SK-N-SH (cell line): ENCODE measurements around the gene OTUD5. TPM values are rescaled to one million over a fixed set of nuclear protein-coding genes. Genes with fewer than 3 reads are reported as not detected.

ENCODE experiments used
- CTCF ChIA-PET: fragments of 300-600, 350-600 bp; formaldehyde crosslinking; extraction: SDS; loops from one replicate; lab custom pipeline; 2021; lab: Yijun Ruan, JAX
- POLR2A ChIA-PET: fragments of 350-600 bp; sonication (Branson Sonifier 250); formaldehyde crosslinking; extraction: SDS; loops from one replicate; lab custom pipeline; 2020; ENCODE audit warnings: antibody characterized with exemption, inconsistent platforms; lab: Yijun Ruan, JAX
- DNase-seq: peaks from one replicate; pipeline ENCODE4 v3.0.0; 2012
- H2AFZ ChIP-seq: fragments of 200-600 bp; sonication (generic); 2 replicates; pipeline ENCODE4 v1.8.1; 2016; ENCODE audit warnings: antibody characterized with exemption, mild to moderate bottlenecking, low read depth
- H3F3A ChIP-seq: fragments of 200-600 bp; sonication (generic); replicated peaks from 2 replicates; pipeline ENCODE3; 2016; ENCODE audit warnings: antibody characterized with exemption, mild to moderate bottlenecking; ENCODE audit not compliant: insufficient read depth
- H3K27ac ChIP-seq, 2 experiments: fragments of 200-500 bp in 1 of 2; fragments of 200-600 bp in 1 of 2; sonication (Bioruptor generic) in 1 of 2; sonication (generic), shearing (Covaris generic) in 1 of 2; 2 replicates each; pipeline versions ENCODE4 v1.5.1 to v1.6.1; 2014 to 2016; ENCODE audit warnings: low read depth in 2 of 2, inconsistent platforms in 1 of 2, low read length in 1 of 2, mild to moderate bottlenecking in 1 of 2, mixed read lengths in 1 of 2
- H3K27me3 ChIP-seq: fragments of 200-600 bp; sonication (generic), shearing (Covaris generic); 2 replicates; pipeline ENCODE4 v1.6.1; 2016; ENCODE audit warnings: mixed run types; ENCODE audit not compliant: insufficient read depth
- H3K36me3 ChIP-seq, 2 experiments: fragments of 200-500 bp in 1 of 2; fragments of 200-600 bp in 1 of 2; sonication (Bioruptor generic) in 1 of 2; sonication (generic) in 1 of 2; replicated peaks in 1 of 2; 2 replicates each; pipeline versions ENCODE3 to v1.5.1; 2014 to 2016; ENCODE audit warnings: low read length in 1 of 2, mild to moderate bottlenecking in 1 of 2; ENCODE audit not compliant: insufficient read depth in 2 of 2, control insufficient read depth in 1 of 2
- H3K4me1 ChIP-seq, 2 experiments: fragments of 200-500 bp in 1 of 2; fragments of 200-600 bp in 1 of 2; sonication (Bioruptor generic) in 1 of 2; sonication (generic), shearing (Covaris generic) in 1 of 2; 2 replicates each; pipeline versions ENCODE4 v1.5.1 to v1.6.1; 2014 to 2016; ENCODE audit warnings: low read depth in 1 of 2, low read length in 1 of 2, mixed run types in 1 of 2; ENCODE audit not compliant: insufficient read depth in 2 of 2, control insufficient read depth in 1 of 2
- H3K4me2 ChIP-seq: fragments of 200-600 bp; sonication (generic), shearing (Covaris generic); 2 replicates; pipeline ENCODE4 v1.6.1; 2017; ENCODE audit warnings: mixed run types
- H3K4me3 ChIP-seq, 2 experiments: fragments of 200-500 bp in 1 of 2; fragments of 200-600 bp in 1 of 2; sonication (Bioruptor generic) in 1 of 2; sonication (generic), shearing (Covaris generic) in 1 of 2; 2 replicates each; pipeline versions ENCODE4 v1.5.1 to v1.8.1; 2014 to 2016; ENCODE audit warnings: low read depth in 2 of 2, inconsistent platforms in 1 of 2, low read length in 1 of 2, mild to moderate bottlenecking in 1 of 2, mixed read lengths in 1 of 2, moderate library complexity in 1 of 2
- H3K79me2 ChIP-seq: fragments of 200-600 bp; sonication (generic); 2 replicates; pipeline ENCODE4 v1.8.1; 2017; ENCODE audit warnings: mild to moderate bottlenecking; ENCODE audit not compliant: insufficient read depth
- H3K9ac ChIP-seq: fragments of 200-600 bp; sonication (generic); 2 replicates; pipeline ENCODE4 v1.6.1; 2017; ENCODE audit warnings: mixed run types
- H3K9me2 ChIP-seq: fragments of 200-600 bp; sonication (generic); 2 replicates; pipeline ENCODE4 v1.6.1; 2017; ENCODE audit warnings: mixed run types
- H3K9me3 ChIP-seq: fragments of 200-600 bp; sonication (generic); 2 replicates; pipeline ENCODE4 v1.6.1; 2017; ENCODE audit warnings: mixed run types, mild to moderate bottlenecking, moderate library complexity
- H4K20me1 ChIP-seq: fragments of 200-600 bp; sonication (generic); 2 replicates; pipeline ENCODE4 v1.6.1; 2017; ENCODE audit warnings: mild to moderate bottlenecking, mixed run types; ENCODE audit not compliant: insufficient read depth
- CHD2 ChIP-seq: fragments of 150-350 bp; IDR thresholded peaks from 2 replicates; pipeline ENCODE4 v1.6.1; 2018; ENCODE audit warnings: low read length; ENCODE audit not compliant: partially characterized antibody
- ELF1 ChIP-seq: IDR thresholded peaks from 2 replicates; pipeline ENCODE4 v1.4.0; 2012
- FOXJ3 ChIP-seq: sonication (generic); formaldehyde crosslinking; IDR thresholded peaks from 2 replicates; pipeline ENCODE4 v1.5.1; 2020; ENCODE audit warnings: mild to moderate bottlenecking, missing genetic modification reagents
- FOXM1 ChIP-seq: IDR thresholded peaks from 2 replicates; pipeline ENCODE4 v1.4.0; 2012; ENCODE audit warnings: low read depth, mild to moderate bottlenecking
- GABPA ChIP-seq: IDR thresholded peaks from 2 replicates; pipeline ENCODE4 v1.4.0; 2012; ENCODE audit warnings: low read depth, mild to moderate bottlenecking
- MAX ChIP-seq: IDR thresholded peaks from 2 replicates; pipeline ENCODE4 v1.4.0; 2012; ENCODE audit warnings: low read depth
- MEF2A ChIP-seq: IDR thresholded peaks from 2 replicates; pipeline ENCODE4 v1.4.0; 2012; ENCODE audit warnings: low read depth, borderline replicate concordance
- MXI1 ChIP-seq: IDR thresholded peaks from 2 replicates; pipeline ENCODE4 v1.6.1; 2012; ENCODE audit warnings: mild to moderate bottlenecking, low read depth, low read length, improper control_type of control experiment
- NRF1 ChIP-seq: IDR thresholded peaks from 2 replicates; pipeline ENCODE4 v1.6.1; 2012; ENCODE audit warnings: low read depth, mild to moderate bottlenecking, low read length
- POLR2AphosphoS5 ChIP-seq: IDR thresholded peaks from 2 replicates; pipeline ENCODE4 v1.6.1; 2012; ENCODE audit warnings: low read depth, low read length
- RAD21 ChIP-seq: IDR thresholded peaks from 2 replicates; pipeline ENCODE4 v1.6.1; 2012; ENCODE audit warnings: mild to moderate bottlenecking, low read length
- RFX5 ChIP-seq: IDR thresholded peaks from 2 replicates; pipeline ENCODE4 v1.6.1; 2012; ENCODE audit warnings: mild to moderate bottlenecking, improper control_type of control experiment, low read length
- SMC3 ChIP-seq: IDR thresholded peaks from 2 replicates; pipeline ENCODE4 v1.6.1; 2012; ENCODE audit warnings: low read depth, low read length, improper control_type of control experiment
- TEAD4 ChIP-seq: IDR thresholded peaks from 2 replicates; pipeline ENCODE4 v1.4.0; 2012; ENCODE audit warnings: mild to moderate bottlenecking, borderline replicate concordance; ENCODE audit not compliant: insufficient read depth
- WGBS: methylation state at CpG from one replicate; pipeline ENCODE4 v1.1.6; 2017; ENCODE audit warnings: low lambda C conversion rate; 5-methylcytosine and 5-hydroxymethylcytosine counted together
- polyA plus RNA-seq, 3 experiments: library from polyadenylated mRNA; depleted of rRNA; stranded (reverse); fragments of >200 nt; gene quantifications; 2 replicates each; pipeline ENCODE4 v1.2.3, GENCODE V29; 2012
- TF ChIP-seq, protein P1 (sequence below): IDR thresholded peaks from 2 replicates; pipeline ENCODE4 v1.4.0; 2012; ENCODE audit warnings: low read depth, borderline replicate concordance
- TF ChIP-seq, protein P2 (sequence below): IDR thresholded peaks from 2 replicates; pipeline ENCODE4 v1.6.1; 2012; ENCODE audit warnings: mild to moderate bottlenecking, low read depth, low read length, moderate library complexity

OTUD5 gene
- polyA plus RNA-seq, 1 of the 3 experiments (the other 2 are of a cell fraction), result 90.4 TPM

DNA sequence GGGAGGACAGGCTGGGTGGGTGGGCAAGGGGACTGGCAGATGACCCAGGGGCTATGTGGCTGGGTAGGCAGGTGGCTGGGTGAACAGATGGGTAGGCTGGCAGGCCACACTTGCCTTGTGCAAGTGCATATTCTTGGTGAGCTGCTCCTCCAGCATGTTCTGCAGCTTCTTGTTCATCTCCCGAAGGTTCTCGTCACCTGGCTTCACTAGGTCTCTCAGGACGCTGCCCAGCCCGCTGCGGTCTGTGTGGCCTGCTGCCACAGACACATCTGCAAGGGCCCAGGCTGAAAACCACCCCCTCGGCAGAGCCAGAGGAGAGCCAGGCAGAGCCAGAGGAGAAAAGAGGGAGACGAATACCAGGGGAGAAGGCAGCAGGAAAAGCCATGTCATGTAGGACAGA lies 17.6 kb upstream of the OTUD5 start:
- Histone ChIP-seq H3K79me2 (no peaks in the 10 kb centered on the region), H3K4me1 (peaks cover 0 to 12% of the 10 kb centered on the region in 2 experiments; a peak in 1 of 4 replicates), H3K4me3 (no peak overlapping the region), H3K27ac (no peak overlapping the region), H3K27me3 (peaks cover 3% of the 10 kb centered on the region; the same call in 1 of the 2 replicates), H3F3A (no peaks in the 10 kb centered on the region), H2AFZ (no peak overlapping the region), H3K9me2 (no peaks in the 10 kb centered on the region), H3K4me2 (no peak overlapping the region), H3K9me3 (no peaks in the 10 kb centered on the region), H3K36me3 (peaks cover 6 to 24% of the 10 kb centered on the region in 2 experiments), H4K20me1 (no peaks in the 10 kb centered on the region), H3K9ac (no peak overlapping the region)
- 89% methylated on average over 7 of the region's 7 CpGs for WGBS
- POLR2A ChIA-PET, result no interaction called here
- CTCF ChIA-PET, result no interaction called here
- DNase-seq, result no peak
- TF ChIP-seq POLR2AphosphoS5 (no peak), ELF1 (no peak)
- TF ChIP-seq, protein P1, sequence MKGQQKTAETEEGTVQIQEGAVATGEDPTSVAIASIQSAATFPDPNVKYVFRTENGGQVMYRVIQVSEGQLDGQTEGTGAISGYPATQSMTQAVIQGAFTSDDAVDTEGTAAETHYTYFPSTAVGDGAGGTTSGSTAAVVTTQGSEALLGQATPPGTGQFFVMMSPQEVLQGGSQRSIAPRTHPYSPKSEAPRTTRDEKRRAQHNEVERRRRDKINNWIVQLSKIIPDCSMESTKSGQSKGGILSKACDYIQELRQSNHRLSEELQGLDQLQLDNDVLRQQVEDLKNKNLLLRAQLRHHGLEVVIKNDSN, result no peak

DNA sequence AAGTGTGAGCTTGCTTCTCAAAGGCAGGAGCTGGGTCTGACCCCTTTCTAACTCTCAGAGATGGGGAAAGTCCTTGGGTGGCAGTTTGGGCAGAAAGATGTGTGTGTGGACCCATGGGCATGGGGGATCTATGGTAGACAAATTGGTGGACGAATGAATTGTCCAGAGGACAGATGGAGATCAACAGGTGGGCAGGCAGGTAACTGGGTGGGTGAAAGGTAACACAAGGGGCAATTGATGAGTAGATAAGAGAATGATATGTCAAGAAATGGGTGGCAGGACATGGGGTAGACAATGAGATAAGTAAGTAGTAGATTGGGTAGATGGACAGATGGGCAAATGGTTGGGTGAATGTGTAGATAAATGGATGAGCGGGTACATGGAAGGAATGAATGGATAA lies 17.2 kb upstream of the OTUD5 start:
- ChIA-PET POLR2A (no interaction called here), CTCF (no interaction called here)
- no peak for DNase-seq
- Histone ChIP-seq H3K4me3 (no peak overlapping the region), H3K9me3 (no peaks in the 10 kb centered on the region), H3K4me2 (no peak overlapping the region), H3K4me1 (peaks cover 0 to 12% of the 10 kb centered on the region in 2 experiments; a peak in 1 of 4 replicates), H3K36me3 (peaks cover 6 to 24% of the 10 kb centered on the region in 2 experiments), H3K27me3 (peaks cover 7% of the 10 kb centered on the region; the same call in 1 of the 2 replicates), H3K9me2 (no peaks in the 10 kb centered on the region), H3K9ac (no peak overlapping the region), H2AFZ (no peak overlapping the region), H3K27ac (no peak overlapping the region), H4K20me1 (no peaks in the 10 kb centered on the region), H3K79me2 (no peaks in the 10 kb centered on the region), H3F3A (no peaks in the 10 kb centered on the region)
- WGBS, result 73% methylated on average over 2 of the region's 2 CpGs
- TF ChIP-seq, protein P1, result no peak
- TF ChIP-seq SMC3 (no peak), MAX (no peak), GABPA (no peak), NRF1 (no peak)

DNA sequence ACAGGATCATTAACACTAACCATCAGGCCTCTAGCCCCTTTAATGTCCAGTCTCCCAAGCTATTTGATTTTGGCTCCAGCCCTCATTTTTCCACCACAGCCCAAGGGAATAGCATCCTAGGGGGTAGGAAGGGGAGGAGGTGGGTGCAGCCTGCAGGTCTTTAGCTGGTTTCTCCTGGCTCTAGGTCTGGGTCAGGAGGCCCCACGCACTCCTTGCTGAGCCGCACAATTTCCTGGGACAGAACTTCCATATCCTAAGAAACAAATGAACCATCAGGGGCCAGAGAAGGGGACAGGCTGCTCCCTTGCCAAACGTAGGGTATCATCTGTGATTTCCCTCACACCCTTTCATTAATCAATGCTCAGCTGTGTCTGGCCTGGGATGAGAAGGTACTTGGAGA lies 16.6 kb upstream of the OTUD5 start:
- POLR2A ChIA-PET, result no interaction called here
- DNase-seq, result no peak
- 92% methylated on average over 3 of the region's 3 CpGs for WGBS
- no peak for TF ChIP-seq RFX5
- no peak for TF ChIP-seq TEAD4
- TF ChIP-seq POLR2AphosphoS5, result no peak
- TF ChIP-seq MXI1, result no peak
- TF ChIP-seq MEF2A, result no peak
- TF ChIP-seq FOXM1, result no peak
- TF ChIP-seq SMC3, result no peak
- TF ChIP-seq, protein P1, result no peak
- no peak for TF ChIP-seq FOXJ3 (CRISPR knock-in tag)
- no peak for TF ChIP-seq RAD21
- TF ChIP-seq, protein P2, sequence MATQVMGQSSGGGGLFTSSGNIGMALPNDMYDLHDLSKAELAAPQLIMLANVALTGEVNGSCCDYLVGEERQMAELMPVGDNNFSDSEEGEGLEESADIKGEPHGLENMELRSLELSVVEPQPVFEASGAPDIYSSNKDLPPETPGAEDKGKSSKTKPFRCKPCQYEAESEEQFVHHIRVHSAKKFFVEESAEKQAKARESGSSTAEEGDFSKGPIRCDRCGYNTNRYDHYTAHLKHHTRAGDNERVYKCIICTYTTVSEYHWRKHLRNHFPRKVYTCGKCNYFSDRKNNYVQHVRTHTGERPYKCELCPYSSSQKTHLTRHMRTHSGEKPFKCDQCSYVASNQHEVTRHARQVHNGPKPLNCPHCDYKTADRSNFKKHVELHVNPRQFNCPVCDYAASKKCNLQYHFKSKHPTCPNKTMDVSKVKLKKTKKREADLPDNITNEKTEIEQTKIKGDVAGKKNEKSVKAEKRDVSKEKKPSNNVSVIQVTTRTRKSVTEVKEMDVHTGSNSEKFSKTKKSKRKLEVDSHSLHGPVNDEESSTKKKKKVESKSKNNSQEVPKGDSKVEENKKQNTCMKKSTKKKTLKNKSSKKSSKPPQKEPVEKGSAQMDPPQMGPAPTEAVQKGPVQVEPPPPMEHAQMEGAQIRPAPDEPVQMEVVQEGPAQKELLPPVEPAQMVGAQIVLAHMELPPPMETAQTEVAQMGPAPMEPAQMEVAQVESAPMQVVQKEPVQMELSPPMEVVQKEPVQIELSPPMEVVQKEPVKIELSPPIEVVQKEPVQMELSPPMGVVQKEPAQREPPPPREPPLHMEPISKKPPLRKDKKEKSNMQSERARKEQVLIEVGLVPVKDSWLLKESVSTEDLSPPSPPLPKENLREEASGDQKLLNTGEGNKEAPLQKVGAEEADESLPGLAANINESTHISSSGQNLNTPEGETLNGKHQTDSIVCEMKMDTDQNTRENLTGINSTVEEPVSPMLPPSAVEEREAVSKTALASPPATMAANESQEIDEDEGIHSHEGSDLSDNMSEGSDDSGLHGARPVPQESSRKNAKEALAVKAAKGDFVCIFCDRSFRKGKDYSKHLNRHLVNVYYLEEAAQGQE, result no peak
- TF ChIP-seq ELF1, result no peak
- no peak for TF ChIP-seq CHD2
- TF ChIP-seq NRF1, result no peak

More for the DNA sequence above, 16.6 kb upstream of the OTUD5 start:
- H3F3A ChIP-seq, result no peaks in the 10 kb centered on the region
- H3K27me3 ChIP-seq, result peaks cover 13% of the 10 kb centered on the region; the same call in 1 of the 2 replicates
- no peaks in the 10 kb centered on the region for H3K9me3 ChIP-seq
- no peaks in the 10 kb centered on the region for H3K9me2 ChIP-seq
- H3K27ac ChIP-seq, result no peak overlapping the region
- H3K4me2 ChIP-seq, result no peak overlapping the region
- no peak overlapping the region for H3K9ac ChIP-seq
- no peak overlapping the region for H2AFZ ChIP-seq
- CTCF ChIA-PET, result no interaction called here
- H3K4me3 ChIP-seq, result no peak overlapping the region
- no peaks in the 10 kb centered on the region for H3K79me2 ChIP-seq
- H4K20me1 ChIP-seq, result no peaks in the 10 kb centered on the region
- peaks cover 6 to 24% of the 10 kb centered on the region in 2 experiments for H3K36me3 ChIP-seq
- H3K4me1 ChIP-seq, result peaks cover 0 to 12% of the 10 kb centered on the region in 2 experiments; a peak in 1 of 4 replicates
